Stimulated activated CD8-positive, alpha-beta memory T cell treated with anti-CD3 and anti-CD28 coated beads, Interleukin-12 subunit alpha, Interleukin-12 subunit beta, amount 100 ng/mL, for 4 hours (primary cell): ENCODE measurements around the gene SLC38A10.
A peak's percentile ranks its signal among the peaks of the same experiment; 100 is the strongest.
"Not testable (repeated sequence)": the region's sequence is repeated elsewhere in the genome, so short reads cannot be mapped to it uniquely, and the experiment has no call there.

Experiments
- DNase-seq: peaks from one replicate; pipeline ENCODE4 v3.0.0-alpha.2; 2020; ENCODE audit warnings: low read depth

Gene SLC38A10

DNA sequence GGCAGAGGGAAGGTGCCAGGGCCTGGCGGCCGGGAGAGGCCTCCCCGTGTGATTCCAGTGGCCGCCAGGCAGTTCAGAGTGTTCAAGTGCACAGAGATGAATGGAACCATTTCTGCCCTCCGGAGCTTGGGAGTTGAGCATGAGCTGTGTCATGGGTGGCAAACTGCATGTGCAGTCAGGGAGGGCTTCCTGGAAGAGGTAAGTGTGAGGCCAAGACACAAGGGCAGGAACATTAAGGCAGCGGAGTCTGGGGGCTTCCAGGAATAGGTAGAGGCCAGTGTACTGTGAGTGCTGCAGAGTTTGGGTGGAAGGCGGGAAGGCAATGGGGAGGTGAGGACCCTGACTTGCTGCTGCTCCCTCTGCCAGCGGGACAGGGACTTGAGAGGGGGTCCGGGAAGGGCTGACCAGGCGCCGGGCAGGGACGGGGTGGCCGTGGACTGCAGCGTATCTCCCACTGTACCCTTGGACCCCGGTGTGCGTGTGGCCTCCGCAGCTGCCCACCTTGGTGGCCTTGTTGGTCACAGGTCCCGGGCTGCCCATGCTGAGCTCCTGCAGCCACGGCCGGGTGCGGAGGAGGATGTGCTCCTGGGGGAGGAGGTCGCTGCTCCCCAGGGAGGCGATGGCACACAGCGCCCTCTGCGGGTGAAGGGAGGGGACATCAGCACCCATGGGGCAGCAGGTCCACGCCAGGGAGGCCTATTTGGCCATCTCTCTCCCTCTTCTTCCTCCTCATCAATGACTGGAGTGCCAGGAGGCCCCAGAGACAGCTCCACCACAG, 64.9 kb downstream of the SLC38A10 start:
- no peak for DNase-seq

DNA sequence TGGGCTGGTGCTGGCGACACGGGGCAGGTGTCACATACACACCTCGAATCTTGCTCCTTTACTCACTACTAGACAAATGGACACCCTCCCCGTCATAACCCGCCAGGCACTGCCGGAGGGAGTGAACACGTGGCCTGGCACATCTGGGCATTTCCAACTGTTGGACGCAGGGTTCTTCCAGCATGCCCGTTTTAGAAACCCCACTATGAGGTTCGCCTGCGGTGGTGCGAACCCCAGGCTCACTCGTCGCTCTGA, 65.5 kb downstream of the SLC38A10 start:
- DNase-seq: no peak

- DNase-seq: no peak
Measured at GRCh38 chr17:81228834-81229665, 66.1 kb downstream of the SLC38A10 start.

GRCh38 chr17:81228420-81228819, 66.7 kb downstream of the SLC38A10 start:
- DNase-seq: no peak

DNA sequence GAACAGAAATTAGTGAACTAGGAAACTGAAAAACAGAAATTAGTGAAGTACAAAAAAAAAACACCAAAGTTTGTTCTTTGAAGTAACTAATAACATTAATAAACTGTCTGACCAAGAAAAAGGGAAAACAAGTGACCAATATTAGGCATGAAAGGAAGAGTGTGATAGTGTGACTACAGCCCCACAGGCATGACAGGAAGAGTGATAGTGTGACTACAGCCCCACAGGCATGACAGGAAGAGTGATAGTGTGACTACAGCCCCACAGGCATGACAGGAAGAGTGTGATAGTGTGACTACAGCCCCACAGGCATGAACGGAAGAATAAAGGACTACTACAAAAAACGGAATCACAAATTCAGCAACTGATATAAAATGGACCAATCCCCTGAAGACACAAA, 67.5 kb downstream of the SLC38A10 start:
- DNase-seq: not testable (repeated sequence)

GRCh38 chr17:81223762-81224130, 71.4 kb downstream of the SLC38A10 start:
- DNase-seq: no peak

DNA sequence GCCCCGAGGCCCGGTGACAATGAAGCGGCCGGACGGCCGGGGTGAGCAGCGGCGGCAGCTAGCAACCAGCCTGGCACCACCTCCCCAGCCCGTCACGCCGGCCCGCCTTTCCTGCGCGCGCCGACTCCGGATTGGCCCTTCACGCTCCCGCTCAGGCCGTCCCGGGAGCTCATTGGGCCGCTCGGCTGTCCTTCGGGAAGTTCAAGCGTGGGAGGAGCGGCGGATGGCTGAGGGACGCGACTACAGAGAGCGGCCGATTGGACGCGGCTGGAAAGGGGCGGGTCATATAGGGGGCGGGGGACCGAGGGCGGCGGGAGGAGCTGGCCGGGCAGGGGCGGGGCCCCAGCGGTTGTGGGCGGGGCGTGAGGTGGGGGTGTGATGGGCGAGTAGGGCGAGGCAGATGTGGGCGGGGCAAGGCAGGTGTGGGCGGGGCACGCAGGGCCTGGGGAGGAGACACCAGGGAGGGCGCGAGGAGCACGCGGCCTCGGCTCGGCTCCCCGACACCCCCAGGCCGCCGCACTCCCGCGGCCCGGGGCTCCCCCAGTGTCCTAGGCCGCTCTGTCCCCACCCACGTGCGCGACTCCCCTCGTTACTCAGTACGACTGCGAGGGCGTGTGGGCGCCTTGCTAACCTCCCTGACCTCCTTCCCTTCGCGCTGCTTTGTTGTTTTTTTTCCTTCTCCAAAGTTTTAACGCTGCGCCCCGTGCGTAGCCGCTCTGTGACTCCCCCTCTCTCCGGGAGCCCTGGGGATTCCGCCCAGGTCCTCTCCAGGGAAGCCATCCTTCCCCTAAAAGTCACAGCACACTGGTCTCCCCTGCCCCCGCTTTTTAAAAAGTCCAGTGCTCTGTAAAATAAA, 72.0 kb downstream of the SLC38A10 start, which contains the start of gene CEP131:
Gene CEP131 (minus strand): TSS at position 60 of the 856 bp plus-strand sequence. CDS start 2,909 bp downstream, outside the sequence.
- peak; percentile 100 for DNase-seq

DNA sequence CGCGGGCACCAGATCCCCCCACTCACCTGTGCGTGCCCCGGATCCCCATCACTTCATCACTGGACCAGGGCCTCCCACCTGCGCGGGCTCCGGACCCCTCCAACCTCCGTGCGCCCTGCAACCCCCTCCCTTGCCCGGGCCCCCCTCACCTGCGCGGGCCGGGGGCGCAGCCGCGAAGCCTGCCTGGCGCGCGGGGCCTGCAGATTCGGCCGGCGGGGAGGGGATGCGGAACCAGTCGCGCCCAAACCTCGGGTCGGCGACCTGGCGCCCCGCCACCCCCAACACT, 72.5 kb downstream of the SLC38A10 start:
- DNase-seq: no peak

DNA sequence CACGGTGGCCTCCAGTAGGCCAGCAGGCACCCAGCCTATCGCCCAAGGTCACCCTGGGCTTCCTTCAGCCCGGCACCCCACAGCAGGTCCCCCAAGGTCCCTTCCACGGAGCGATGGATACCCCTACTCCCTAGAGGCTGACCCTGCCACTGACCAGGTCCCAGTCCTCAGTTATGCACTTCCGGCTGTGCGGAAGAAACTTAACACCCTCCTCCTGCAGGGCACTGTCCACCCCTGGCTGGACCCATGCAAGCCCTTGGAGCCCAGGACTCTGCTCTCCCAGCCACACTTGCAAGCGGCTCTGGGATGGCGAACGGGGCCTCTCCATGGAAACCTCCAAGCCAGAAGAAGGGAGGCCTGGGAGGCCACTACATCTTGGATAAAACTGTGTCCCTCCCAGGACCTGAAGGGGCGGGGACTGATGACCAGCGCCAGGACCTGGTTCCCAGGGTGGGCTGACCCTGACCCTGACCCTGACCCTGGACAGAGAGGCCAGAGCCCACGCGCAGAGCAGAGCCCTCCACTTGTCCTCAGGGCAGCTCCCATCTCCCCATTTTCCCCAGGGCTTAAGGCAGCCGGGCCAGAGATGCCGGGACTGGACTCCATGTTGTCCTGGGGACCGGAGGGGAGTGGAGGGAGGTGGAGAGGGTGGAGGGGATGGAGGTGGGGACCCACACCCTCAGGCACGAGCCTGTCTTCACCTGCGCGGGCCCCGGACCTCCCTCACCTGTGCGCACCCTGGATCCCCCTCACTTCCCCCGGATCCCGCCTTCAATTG, 73.1 kb downstream of the SLC38A10 start:
- no peak for DNase-seq

DNA sequence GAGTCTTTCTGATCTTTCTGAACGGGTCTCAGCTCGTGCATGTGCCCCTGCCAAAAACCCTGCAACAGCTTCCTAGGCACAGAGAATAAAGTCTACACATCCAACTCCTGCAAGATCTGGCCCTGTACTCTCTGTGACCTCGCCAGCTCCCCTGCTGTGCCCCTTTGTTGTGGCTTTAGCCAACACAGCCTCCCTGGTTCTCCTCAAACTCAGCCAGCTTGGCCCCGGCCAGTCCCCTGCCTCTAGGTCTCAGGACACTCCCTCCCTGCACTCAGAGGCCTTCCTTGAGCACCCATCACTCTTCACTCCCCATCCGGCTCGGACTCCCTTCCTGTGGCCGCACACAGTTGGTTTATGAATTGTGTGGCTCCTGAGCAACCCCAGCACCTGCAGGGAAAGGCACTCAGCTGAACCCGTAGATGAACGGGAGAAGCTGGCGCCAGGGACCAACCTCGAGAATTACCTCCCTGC, 73.7 kb downstream of the SLC38A10 start:
- DNase-seq: no peak

DNA sequence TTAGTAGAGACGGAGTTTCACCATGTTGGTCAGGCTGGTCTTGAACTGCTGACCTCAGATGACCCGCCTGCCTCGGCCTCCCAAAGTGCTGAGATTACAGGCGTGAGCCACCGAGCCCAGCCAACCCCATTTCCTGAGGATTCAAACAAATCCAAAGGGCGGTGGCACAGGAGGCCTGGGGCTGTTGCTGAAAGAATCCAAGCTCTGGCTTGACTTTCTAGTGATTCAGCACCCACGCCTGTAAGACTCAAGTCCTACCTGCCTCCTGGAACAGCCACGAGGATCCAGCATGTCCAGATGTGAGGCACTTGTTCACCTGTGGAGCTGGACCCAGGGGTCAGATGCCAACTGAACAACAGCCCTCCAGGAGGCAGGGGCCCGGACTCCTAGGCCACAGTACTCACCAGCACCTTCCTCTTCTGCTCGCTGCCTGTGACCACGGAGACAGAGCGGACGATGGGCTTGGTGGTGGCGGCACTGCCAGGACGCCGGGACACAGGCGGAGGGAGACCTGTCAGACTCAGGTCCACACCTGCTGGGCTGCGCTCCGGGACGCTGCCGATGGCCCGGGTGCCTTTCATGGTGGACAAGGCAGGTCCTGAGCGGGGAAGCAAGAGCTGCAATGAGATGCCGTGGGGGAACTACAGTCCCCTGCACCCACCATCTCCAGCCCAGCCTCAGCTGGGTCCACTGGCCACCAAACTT, 75.5 kb downstream of the SLC38A10 start:
- DNase-seq: no peak

DNA sequence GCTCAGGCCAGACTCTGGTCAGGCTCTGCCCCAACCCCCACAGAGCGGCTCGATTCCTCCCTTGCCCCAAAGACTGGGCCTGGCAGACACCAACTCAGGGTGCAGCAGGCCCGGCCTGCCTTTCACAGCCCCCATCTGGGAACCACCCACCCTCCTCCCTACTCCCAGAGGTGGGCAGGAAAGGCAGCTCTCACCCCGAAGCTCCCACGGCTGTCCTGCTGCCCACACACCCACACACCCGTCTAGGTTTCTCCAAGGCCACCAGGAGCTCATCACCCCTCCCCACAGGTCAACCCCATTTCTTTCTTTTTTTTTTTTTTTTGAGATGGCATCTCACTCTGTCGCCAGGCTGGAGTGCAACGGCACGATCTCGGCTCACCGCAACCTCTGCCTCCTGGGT, 76.1 kb downstream of the SLC38A10 start:
- DNase-seq: no peak

- DNase-seq: no peak
Measured at GRCh38 chr17:81218459-81218858, 76.6 kb downstream of the SLC38A10 start.

DNA sequence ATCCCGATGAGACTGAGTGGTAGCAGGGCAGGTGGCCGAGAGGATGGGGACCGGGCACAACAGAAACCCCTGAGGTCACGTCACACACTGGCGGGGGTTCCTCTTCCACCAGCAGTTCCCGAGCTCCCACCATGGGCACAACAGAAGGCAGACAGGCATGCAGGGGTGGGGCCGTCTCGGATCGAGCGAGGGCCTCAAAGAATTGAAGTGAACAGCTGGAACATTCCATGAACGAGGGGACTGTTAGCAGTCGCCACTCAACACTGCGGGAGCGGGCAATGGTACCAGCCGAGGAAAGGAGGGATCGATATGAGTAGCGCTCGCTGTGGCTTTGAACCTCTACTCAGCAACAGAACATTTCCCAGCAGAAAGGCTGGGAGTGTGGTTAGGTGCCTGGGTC, 77.6 kb downstream of the SLC38A10 start:
- DNase-seq: no peak

- DNase-seq: no peak
Measured at GRCh38 chr17:81213978-81214377, 81.1 kb downstream of the SLC38A10 start.

- DNase-seq: no peak
Measured at GRCh38 chr17:81212365-81212764, 82.7 kb downstream of the SLC38A10 start.

GRCh38 chr17:81210868-81211267, 84.2 kb downstream of the SLC38A10 start:
- no peak for DNase-seq

- no peak for DNase-seq
Measured at GRCh38 chr17:81210466-81210865, 84.6 kb downstream of the SLC38A10 start.

GRCh38 chr17:81209141-81209540, 86.0 kb downstream of the SLC38A10 start:
- no peak for DNase-seq

DNA sequence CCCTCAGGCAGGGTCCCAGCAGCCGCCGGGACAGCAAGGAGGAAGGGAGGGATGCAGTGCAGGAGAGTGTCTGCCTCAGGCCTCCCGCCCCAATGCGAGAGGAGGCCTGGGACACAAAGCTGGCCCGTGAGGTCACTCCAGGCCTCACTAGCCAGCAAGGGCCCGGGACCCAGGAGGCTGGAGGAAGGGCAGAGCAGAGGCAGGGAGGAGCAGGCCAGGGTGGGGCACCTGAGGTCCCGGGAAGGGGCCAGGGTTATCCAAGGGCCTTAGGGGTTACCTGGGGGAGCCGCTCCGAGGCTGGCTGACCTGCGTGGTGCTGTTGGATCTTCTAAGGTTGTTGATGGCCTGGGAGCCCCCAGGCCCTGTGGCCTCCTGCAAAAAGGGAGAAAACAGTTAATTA, 86.5 kb downstream of the SLC38A10 start:
- no peak for DNase-seq
